NCI-H1436 treated with DMSO at 0.1 percent for 48 hours (cell line): ENCODE results near the gene TNNI3.
"Not testable (repeated sequence)": the region's sequence is repeated elsewhere in the genome, so short reads cannot be mapped to it uniquely, and the experiment has no call there.

ENCODE experiments used
- DNase-seq: peaks from one replicate; lab custom pipeline; 2025; lab: John Stamatoyannopoulos, UW

The TNNI3 gene

GRCh38 chr19:55173186-55173713 is 15.7 kb upstream of the TNNI3 start:
- no peak for DNase-seq

- no peak for DNase-seq
Measured at GRCh38 chr19:55172741-55173140, 15.2 kb upstream of the TNNI3 start.

- DNase-seq: not testable (repeated sequence)
Measured at GRCh38 chr19:55172318-55172717, 14.8 kb upstream of the TNNI3 start.

- no peak for DNase-seq
Measured at GRCh38 chr19:55171440-55171839, 13.9 kb upstream of the TNNI3 start.

- DNase-seq: no peak
Measured at GRCh38 chr19:55169136-55169535, 11.6 kb upstream of the TNNI3 start.

GRCh38 chr19:55166530-55167268 is 9.2 kb upstream of the TNNI3 start, which contains the start of gene DNAAF3:
Gene DNAAF3 (minus strand): TSS chr19:55166613. CDS start chr19:55166413, 200 bp downstream.
- DNase-seq: peak; percentile 94

GRCh38 chr19:55165952-55166529 is 8.5 kb upstream of the TNNI3 start:
- DNase-seq: peak; percentile 67

- no peak for DNase-seq
Measured at GRCh38 chr19:55161571-55162322, 4.2 kb upstream of the TNNI3 start.

- DNase-seq: no peak
Measured at GRCh38 chr19:55160986-55161365, 3.4 kb upstream of the TNNI3 start.

- DNase-seq: peak; percentile 91
Measured at GRCh38 chr19:55160128-55160985, 2.8 kb upstream of the TNNI3 start.

- no peak for DNase-seq
Measured at GRCh38 chr19:55158848-55159749, 1.6 kb upstream of the TNNI3 start.

GRCh38 chr19:55158423-55158822 is 891 bp upstream of the TNNI3 start:
- no peak for DNase-seq

- DNase-seq: peak; percentile 94
Measured at GRCh38 chr19:55156202-55157063, 1.1 kb downstream of the TNNI3 start.

- not testable (repeated sequence) for DNase-seq
Measured at GRCh38 chr19:55155784-55156183, 1.7 kb downstream of the TNNI3 start.

GRCh38 chr19:55153652-55154264 is 3.8 kb downstream of the TNNI3 start:
- no peak for DNase-seq

GRCh38 chr19:55152017-55152416 is 5.5 kb downstream of the TNNI3 start:
- DNase-seq: no peak

GRCh38 chr19:55149078-55150003 is 8.2 kb downstream of the TNNI3 start, which contains the start of gene TNNT1:
Gene TNNT1 (minus strand): TSS chr19:55149206. CDS start chr19:55147157, 2,049 bp downstream.
- no peak for DNase-seq
